Sigmoid colon (tissue), 7 donors: ENCODE data around the gene PDE4D. TPM values are rescaled to one million over a fixed set of nuclear protein-coding genes. Genes with fewer than 3 reads are reported as not detected.

Experiments
- DNase-seq: peaks from one replicate; pipeline ENCODE4 v3.0.0-alpha.2; 2019
- H3K27ac ChIP-seq, 4 donors: fragments of 200-600 bp; sonication (generic); one replicate each; pipeline ENCODE4 v1.5.1; 2016 to 2019; ENCODE audit warnings: mild to moderate bottlenecking in 1 of 4
- H3K27me3 ChIP-seq, 3 donors: fragments of 200-600 bp; sonication (generic); one replicate each; pipeline ENCODE4 v1.5.1; 2019; ENCODE audit warnings: mild to moderate bottlenecking in 1 of 3
- H3K36me3 ChIP-seq, 4 donors: fragments of 200-600 bp; sonication (generic); one replicate each; pipeline ENCODE4 v1.5.1; 2016 to 2019
- H3K4me1 ChIP-seq, 4 donors: fragments of 200-600 bp; sonication (generic); one replicate each; pipeline ENCODE4 v1.5.1; 2017 to 2019
- H3K4me3 ChIP-seq, 4 donors: fragments of 200-600 bp; sonication (generic); one replicate each; pipeline ENCODE4 v1.5.1; 2017 to 2019; ENCODE audit warnings: mild to moderate bottlenecking in 2 of 4, moderate library complexity in 1 of 4
- H3K9me3 ChIP-seq, 4 donors: fragments of 200-600 bp in 3 of 4; sonication (generic) in 3 of 4; one replicate each; pipeline versions ENCODE4 v1.5.1 to v1.6.1; 2013 to 2019
- EP300 ChIP-seq, 4 donors: sonication (generic); formaldehyde crosslinking; IDR thresholded peaks; one replicate each; pipeline ENCODE4 v1.6.1; 2017; ENCODE audit warnings: antibody characterized with exemption in 4 of 4
- POLR2A ChIP-seq, 2 donors: fragments of 450-650 bp; IDR thresholded peaks; one replicate each; pipeline ENCODE4 v1.6.1; 2016; ENCODE audit warnings: antibody characterized with exemption in 2 of 2, mild to moderate bottlenecking in 2 of 2, moderate library complexity in 2 of 2
- POLR2AphosphoS5 ChIP-seq, 4 donors: sonication (generic); formaldehyde crosslinking; IDR thresholded peaks; one replicate each; pipeline ENCODE4 v1.6.1; 2017; ENCODE audit warnings: antibody characterized with exemption in 4 of 4
- WGBS, 2 donors: extraction: QIAGEN DNeasy Blood & Tissue Kit; methylation state at CpG; one replicate each; pipeline ENCODE4 v1.1.7; 2013; 5-methylcytosine and 5-hydroxymethylcytosine counted together
- intact Hi-C: fragments of 100-400 bp; cut with DNase I; formaldehyde crosslinking; loops from one replicate; pipeline ENCODE4 v1.15.1; 2023
- polyA plus RNA-seq, 3 donors: library from polyadenylated mRNA; stranded (reverse); fragments of 200-250 nt; gene quantifications; one replicate each; pipeline ENCODE4 v1.2.3, GENCODE V29; 2013
- total RNA-seq, 4 donors: library from RNA; depleted of rRNA; stranded (reverse); fragments of >200 nt; gene quantifications; one replicate each; pipeline ENCODE4 v1.1.0, GENCODE V29; 2016
- TF ChIP-seq, protein P1 (sequence below), 4 experiments: fragments of 450-650 bp in 3 of 4; fragments of 200-600 bp in 1 of 4; IDR thresholded peaks; one replicate each; pipeline ENCODE4 v1.5.1; 2016 to 2019; ENCODE audit warnings: antibody characterized with exemption in 4 of 4, mild to moderate bottlenecking in 3 of 4, moderate library complexity in 2 of 4
- donor health status: healthy with polysubstance abuse.
- donor health status: Bipolar disorder and iron deficiency.
- donor health status: healthy.

The PDE4D gene
- total and polyA plus RNA-seq, 7 donors, result 6.0 to 289 (median 169) TPM

DNA sequence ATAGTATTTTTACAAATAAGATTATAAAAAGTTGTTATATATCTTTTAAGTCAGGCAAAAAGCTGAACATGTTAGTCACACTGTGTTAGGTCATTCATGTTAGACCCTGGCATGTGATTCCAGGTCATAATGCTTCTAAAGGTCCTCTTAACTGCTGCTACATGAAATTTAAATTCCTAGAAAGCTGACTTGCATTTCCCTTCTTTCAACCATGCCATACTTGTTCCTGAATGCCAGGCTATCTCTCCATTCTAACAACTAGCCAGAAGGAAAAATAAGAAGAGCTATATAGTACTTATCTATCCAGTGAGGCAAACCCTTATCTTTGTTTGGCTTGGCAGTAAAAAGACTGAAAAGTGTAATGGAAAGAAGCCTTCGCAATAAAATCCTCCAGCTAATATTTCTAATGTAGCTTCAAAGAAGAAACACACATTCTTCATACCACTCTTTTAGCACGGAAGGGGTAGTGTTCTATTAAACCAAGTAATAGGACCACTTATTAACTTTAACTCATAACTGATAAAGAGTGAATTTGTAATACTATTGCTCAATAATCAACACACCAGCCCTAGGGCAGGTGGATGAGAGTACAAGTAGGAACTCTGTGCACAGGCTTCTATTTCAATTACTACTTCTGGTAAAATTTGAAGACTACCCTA, 310.2 kb downstream of the PDE4D start:
- DNase-seq, result no peak
- H3K27me3 ChIP-seq, result no peaks in the 10 kb centered on the region
- no peak overlapping the region for H3K27ac ChIP-seq
- TF ChIP-seq POLR2A (IDR thresholded peaks at IDR 0.05) (no peak), EP300 (IDR thresholded peaks at IDR 0.05) (no peak), POLR2AphosphoS5 (IDR thresholded peaks at IDR 0.05) (no peak)
- WGBS, 2 donors, result 22 to 57% methylated on average over 2 of the region's 2 CpGs
- H3K4me1 ChIP-seq, result peaks cover 0 to 60% (median 43%) of the 10 kb centered on the region in 4 donors
- H3K36me3 ChIP-seq, result no peaks in the 10 kb centered on the region
- intact Hi-C loops, result no loop called here
- no peak overlapping the region for H3K4me3 ChIP-seq
- H3K9me3 ChIP-seq, result no peaks in the 10 kb centered on the region

- no peak for TF ChIP-seq POLR2AphosphoS5 (IDR thresholded peaks at IDR 0.05)
- intact Hi-C loops, result no loop called here
- H3K36me3 ChIP-seq, result no peaks in the 10 kb centered on the region
- H3K4me1 ChIP-seq, result peaks cover 0 to 60% (median 37%) of the 10 kb centered on the region in 4 donors
- H3K27me3 ChIP-seq, result no peaks in the 10 kb centered on the region
- no peak for DNase-seq
- no peak overlapping the region for H3K27ac ChIP-seq
- H3K4me3 ChIP-seq, result no peak overlapping the region
- no peaks in the 10 kb centered on the region for H3K9me3 ChIP-seq
Measured at GRCh38 chr5:59582746-59583145, 310.8 kb downstream of the PDE4D start.

DNA sequence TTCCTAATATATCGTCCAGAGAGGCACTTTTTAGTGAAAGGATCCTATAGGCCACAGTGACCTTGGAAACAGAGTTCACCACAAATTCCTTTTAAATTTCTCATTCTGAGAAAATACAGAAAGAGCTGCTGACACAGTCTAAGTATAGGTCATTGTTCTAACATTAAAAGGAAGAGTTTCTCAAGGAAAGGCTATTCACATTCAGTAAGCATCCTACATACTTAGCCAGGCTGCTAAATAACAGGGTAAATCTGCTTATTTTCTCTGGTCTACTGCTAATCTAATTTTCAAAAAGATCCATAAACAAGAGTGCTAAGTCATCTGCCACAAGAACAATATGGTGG, 313.7 kb downstream of the PDE4D start:
- WGBS, 2 donors, result 92 to 94% methylated on average over 1 of the region's 1 CpG

GRCh38 chr5:59579101-59579823, 314.3 kb downstream of the PDE4D start:
- Histone ChIP-seq H3K9me3 (no peaks in the 10 kb centered on the region), H3K4me1 (peaks cover 0 to 47% (median 25%) of the 10 kb centered on the region in 4 donors), H3K27ac (no peak overlapping the region), H3K36me3 (no peaks in the 10 kb centered on the region), H3K27me3 (no peaks in the 10 kb centered on the region), H3K4me3 (no peak overlapping the region)
- TF ChIP-seq POLR2A (IDR thresholded peaks at IDR 0.05) (no peak), POLR2AphosphoS5 (IDR thresholded peaks at IDR 0.05) (no peak), EP300 (IDR thresholded peaks at IDR 0.05) (no peak)
- TF ChIP-seq, protein P1, sequence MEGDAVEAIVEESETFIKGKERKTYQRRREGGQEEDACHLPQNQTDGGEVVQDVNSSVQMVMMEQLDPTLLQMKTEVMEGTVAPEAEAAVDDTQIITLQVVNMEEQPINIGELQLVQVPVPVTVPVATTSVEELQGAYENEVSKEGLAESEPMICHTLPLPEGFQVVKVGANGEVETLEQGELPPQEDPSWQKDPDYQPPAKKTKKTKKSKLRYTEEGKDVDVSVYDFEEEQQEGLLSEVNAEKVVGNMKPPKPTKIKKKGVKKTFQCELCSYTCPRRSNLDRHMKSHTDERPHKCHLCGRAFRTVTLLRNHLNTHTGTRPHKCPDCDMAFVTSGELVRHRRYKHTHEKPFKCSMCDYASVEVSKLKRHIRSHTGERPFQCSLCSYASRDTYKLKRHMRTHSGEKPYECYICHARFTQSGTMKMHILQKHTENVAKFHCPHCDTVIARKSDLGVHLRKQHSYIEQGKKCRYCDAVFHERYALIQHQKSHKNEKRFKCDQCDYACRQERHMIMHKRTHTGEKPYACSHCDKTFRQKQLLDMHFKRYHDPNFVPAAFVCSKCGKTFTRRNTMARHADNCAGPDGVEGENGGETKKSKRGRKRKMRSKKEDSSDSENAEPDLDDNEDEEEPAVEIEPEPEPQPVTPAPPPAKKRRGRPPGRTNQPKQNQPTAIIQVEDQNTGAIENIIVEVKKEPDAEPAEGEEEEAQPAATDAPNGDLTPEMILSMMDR (IDR thresholded peaks at IDR 0.05), result no peak
- intact Hi-C loops, result no loop called here
- 95 to 98% methylated on average over 2 of the region's 2 CpGs for WGBS, 2 donors
- DNase-seq, result no peak

More for the DNA sequence above, 313.7 kb downstream of the PDE4D start:
- intact Hi-C loops, result no loop called here
- no peak for DNase-seq
- H3K27ac ChIP-seq, result no peak overlapping the region
- peaks cover 0 to 52% (median 28%) of the 10 kb centered on the region in 4 donors for H3K4me1 ChIP-seq
- TF ChIP-seq, protein P1 (IDR thresholded peaks at IDR 0.05), result no peak
- no peak for TF ChIP-seq POLR2AphosphoS5 (IDR thresholded peaks at IDR 0.05)
- TF ChIP-seq EP300 (IDR thresholded peaks at IDR 0.05), result no peak
- TF ChIP-seq POLR2A (IDR thresholded peaks at IDR 0.05), result no peak
- H3K36me3 ChIP-seq, result no peaks in the 10 kb centered on the region
- no peaks in the 10 kb centered on the region for H3K9me3 ChIP-seq
- no peak overlapping the region for H3K4me3 ChIP-seq
- H3K27me3 ChIP-seq, result no peaks in the 10 kb centered on the region

- no peak overlapping the region for H3K4me3 ChIP-seq
- peaks cover 0 to 29% (median 8%) of the 10 kb centered on the region in 4 donors for H3K4me1 ChIP-seq
- DNase-seq, result no peak
- TF ChIP-seq POLR2A (IDR thresholded peaks at IDR 0.05), result no peak
- TF ChIP-seq EP300 (IDR thresholded peaks at IDR 0.05), result no peak
- no peak for TF ChIP-seq POLR2AphosphoS5 (IDR thresholded peaks at IDR 0.05)
- TF ChIP-seq, protein P1 (IDR thresholded peaks at IDR 0.05), result no peak
- no peaks in the 10 kb centered on the region for H3K36me3 ChIP-seq
- 92 to 97% methylated on average over 1 of the region's 1 CpG for WGBS, 2 donors
- no peak overlapping the region for H3K27ac ChIP-seq
- H3K27me3 ChIP-seq, result no peaks in the 10 kb centered on the region
- no peaks in the 10 kb centered on the region for H3K9me3 ChIP-seq
- intact Hi-C loops, result no loop called here
Measured at GRCh38 chr5:59577485-59577884, 316.0 kb downstream of the PDE4D start.
